Measurements from ENCODE around the gene B4GALNT2.

GRCh38 chr17:49224997-49225337 lies 92.4 kb downstream of the B4GALNT2 start:
- TF ChIP-seq CTCF (IDR thresholded peaks at IDR 0.05; ENCODE audit: borderline replicate concordance, extremely low read depth, low read length, poor library complexity, severe bottlenecking) (no peak), EZH2 (IDR thresholded peaks at IDR 0.05; ENCODE audit: borderline replicate concordance, low read depth, low read length, severe bottlenecking) (no peak)

All from DND-41 (cell line).